Measurements from ENCODE around the gene KAT2B.

KAT2B gene

DNA sequence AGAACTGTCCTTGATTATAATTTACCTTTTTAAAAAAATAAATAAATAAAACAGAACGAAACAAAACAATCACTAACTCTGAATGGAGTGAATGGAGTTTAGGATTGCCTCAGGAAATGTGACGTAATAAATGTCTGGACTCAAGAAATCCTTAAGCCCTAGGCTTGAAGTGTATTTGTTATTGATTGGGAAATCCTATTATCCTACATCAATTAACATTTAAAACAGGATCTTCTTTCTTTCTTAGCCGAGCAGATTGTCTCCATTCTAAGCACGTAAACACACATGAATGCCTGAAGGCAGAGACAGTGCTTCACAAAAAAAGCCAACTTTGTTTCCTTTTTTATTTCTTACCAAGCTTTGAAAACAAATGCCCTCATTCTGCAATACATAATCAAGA lies 33.4 kb downstream of the KAT2B start:
- no peaks in the 10 kb centered on the region for H3K27me3 ChIP-seq (ENCODE audit: control insufficient read depth in 2 of 2, insufficient read depth in 2 of 2, low read length in 2 of 2)
- no peaks in the 10 kb centered on the region for H3K36me3 ChIP-seq (ENCODE audit: control insufficient read depth in 2 of 2, insufficient read depth in 2 of 2, low read length in 2 of 2)
- no peak overlapping the region for H3K4me3 ChIP-seq (ENCODE audit: low read length in 2 of 2)
- no peak overlapping the region for H3K9ac ChIP-seq (ENCODE audit: low read depth in 1 of 2, low read length in 2 of 2)
- H3K4me1 ChIP-seq (ENCODE audit: control insufficient read depth in 2 of 2, insufficient read depth in 2 of 2, low read length in 2 of 2): no peaks in the 10 kb centered on the region
- no peaks in the 10 kb centered on the region for H3K9me3 ChIP-seq (ENCODE audit: control insufficient read depth in 2 of 2, low read length in 2 of 2)
- H3K27ac ChIP-seq (ENCODE audit: low read depth in 2 of 2, low read length in 2 of 2): no peak overlapping the region

DNA sequence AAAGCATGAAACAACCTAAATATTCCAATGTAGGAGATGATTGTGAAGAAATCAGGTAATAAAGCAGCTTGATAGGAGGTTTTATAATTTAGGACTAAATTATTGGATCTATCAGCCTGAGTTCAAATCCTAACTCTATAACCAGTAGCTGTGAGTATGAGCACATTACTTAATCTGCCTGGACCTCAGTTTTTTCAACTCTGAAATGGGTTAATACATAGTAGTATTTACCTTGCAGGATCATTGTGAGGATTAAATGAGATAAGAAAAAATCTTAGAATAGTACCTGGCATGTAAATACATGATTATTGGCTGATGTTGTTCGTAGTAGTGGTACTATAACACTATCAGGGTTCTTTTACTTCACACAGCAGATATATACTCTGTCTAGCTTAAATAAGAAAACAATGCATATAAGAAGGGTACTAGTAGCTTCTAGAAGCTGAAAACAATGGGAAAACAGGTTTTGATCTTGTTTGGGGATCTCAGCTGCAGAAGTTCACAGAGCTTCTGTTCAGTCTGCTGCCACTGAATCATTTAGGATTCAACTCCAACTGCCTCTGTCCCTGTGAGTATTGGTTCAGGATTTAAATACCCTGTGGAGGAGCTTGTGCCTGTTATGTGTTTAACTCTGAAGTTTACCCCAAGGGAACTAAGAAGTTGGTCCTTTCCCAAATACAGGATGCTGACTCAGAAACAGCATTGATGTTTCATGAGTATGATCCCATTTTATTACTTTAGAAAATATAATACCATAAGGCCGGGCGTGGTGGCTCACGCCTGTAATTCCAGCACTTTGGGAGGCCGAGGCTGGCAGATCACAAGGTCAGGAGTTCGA lies 34.2 kb downstream of the KAT2B start:
- Histone ChIP-seq H3K9ac (ENCODE audit: low read depth in 1 of 2, low read length in 2 of 2) (no peak overlapping the region), H3K27ac (ENCODE audit: low read depth in 2 of 2, low read length in 2 of 2) (no peak overlapping the region)

DNA sequence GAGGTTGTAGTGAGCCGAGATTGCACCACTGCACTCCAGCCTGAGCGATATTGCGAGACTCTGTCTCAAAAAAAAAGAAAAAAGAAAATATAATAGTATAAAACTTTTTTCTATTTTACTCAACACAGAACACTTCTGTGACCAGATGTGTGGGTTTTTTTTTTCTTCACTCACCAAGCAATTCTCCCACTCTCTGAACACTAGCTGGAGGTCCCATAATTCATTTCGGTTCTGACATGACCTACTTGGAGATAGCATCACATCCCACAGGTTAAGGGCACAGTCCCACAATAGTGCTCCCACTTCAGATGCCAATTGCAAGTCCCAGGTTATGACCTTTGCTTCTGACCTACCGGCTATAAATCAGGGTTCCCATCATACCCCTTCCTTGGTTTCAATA lies 35.0 kb downstream of the KAT2B start:
- no peak overlapping the region for H3K27ac ChIP-seq (ENCODE audit: low read depth in 2 of 2, low read length in 2 of 2)
- H3K27me3 ChIP-seq (ENCODE audit: control insufficient read depth in 2 of 2, insufficient read depth in 2 of 2, low read length in 2 of 2): no peaks in the 10 kb centered on the region
- H3K36me3 ChIP-seq (ENCODE audit: control insufficient read depth in 2 of 2, insufficient read depth in 2 of 2, low read length in 2 of 2): peaks cover 0 to 2% of the 10 kb centered on the region in 2 donors
- H3K4me1 ChIP-seq (ENCODE audit: control insufficient read depth in 2 of 2, insufficient read depth in 2 of 2, low read length in 2 of 2): no peaks in the 10 kb centered on the region
- no peak overlapping the region for H3K9ac ChIP-seq (ENCODE audit: low read depth in 1 of 2, low read length in 2 of 2)
- no peaks in the 10 kb centered on the region for H3K9me3 ChIP-seq (ENCODE audit: control insufficient read depth in 2 of 2, low read length in 2 of 2)
- H3K4me3 ChIP-seq (ENCODE audit: low read length in 2 of 2): no peak overlapping the region

More for the DNA sequence above, 34.2 kb downstream of the KAT2B start:
- no peaks in the 10 kb centered on the region for H3K4me1 ChIP-seq (ENCODE audit: control insufficient read depth in 2 of 2, insufficient read depth in 2 of 2, low read length in 2 of 2)
- H3K36me3 ChIP-seq (ENCODE audit: control insufficient read depth in 2 of 2, insufficient read depth in 2 of 2, low read length in 2 of 2): no peaks in the 10 kb centered on the region
- H3K4me3 ChIP-seq (ENCODE audit: low read length in 2 of 2): no peak overlapping the region
- H3K9me3 ChIP-seq (ENCODE audit: control insufficient read depth in 2 of 2, low read length in 2 of 2): no peaks in the 10 kb centered on the region
- H3K27me3 ChIP-seq (ENCODE audit: control insufficient read depth in 2 of 2, insufficient read depth in 2 of 2, low read length in 2 of 2): no peaks in the 10 kb centered on the region

DNA sequence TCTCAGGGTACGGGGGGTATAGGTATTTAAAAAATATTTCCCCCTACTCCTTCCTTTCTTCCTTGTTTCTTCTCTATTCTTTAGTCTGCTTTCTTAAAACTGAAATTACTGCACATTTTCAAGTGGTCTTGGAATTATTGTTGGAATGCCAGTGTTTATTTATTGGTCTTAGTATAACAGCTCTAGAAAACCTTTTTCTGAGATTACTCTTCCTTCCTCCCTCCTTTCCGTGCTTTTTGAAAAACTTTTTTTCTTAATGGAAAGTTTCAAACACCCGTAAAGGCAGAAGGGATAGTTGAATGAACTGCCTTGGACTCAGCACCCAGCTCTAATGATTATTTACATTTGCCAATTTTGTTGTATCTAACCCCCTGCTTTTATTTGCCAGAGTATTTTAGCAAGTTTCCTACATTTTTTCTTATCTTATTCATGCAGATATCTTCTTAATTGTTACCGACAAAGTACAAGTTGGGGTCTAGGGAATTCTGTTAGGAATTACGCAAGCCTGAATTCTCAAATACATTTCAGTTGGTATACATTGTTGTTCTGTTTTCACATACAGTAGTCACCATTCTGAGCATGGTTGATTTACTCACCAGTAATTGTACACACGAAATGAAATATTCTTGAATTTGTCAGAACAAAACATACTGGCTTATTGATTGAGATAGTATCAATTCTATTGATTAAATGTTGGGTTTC lies 36.2 kb downstream of the KAT2B start:
- Histone ChIP-seq H3K9ac (ENCODE audit: low read depth in 1 of 2, low read length in 2 of 2) (no peak overlapping the region), H3K4me1 (ENCODE audit: control insufficient read depth in 2 of 2, insufficient read depth in 2 of 2, low read length in 2 of 2) (no peaks in the 10 kb centered on the region), H3K27me3 (ENCODE audit: control insufficient read depth in 2 of 2, insufficient read depth in 2 of 2, low read length in 2 of 2) (no peaks in the 10 kb centered on the region), H3K27ac (ENCODE audit: low read depth in 2 of 2, low read length in 2 of 2) (no peak overlapping the region), H3K9me3 (ENCODE audit: control insufficient read depth in 2 of 2, low read length in 2 of 2) (no peaks in the 10 kb centered on the region), H3K36me3 (ENCODE audit: control insufficient read depth in 2 of 2, insufficient read depth in 2 of 2, low read length in 2 of 2) (peaks cover 0 to 2% of the 10 kb centered on the region in 2 donors), H3K4me3 (ENCODE audit: low read length in 2 of 2) (no peak overlapping the region)

DNA sequence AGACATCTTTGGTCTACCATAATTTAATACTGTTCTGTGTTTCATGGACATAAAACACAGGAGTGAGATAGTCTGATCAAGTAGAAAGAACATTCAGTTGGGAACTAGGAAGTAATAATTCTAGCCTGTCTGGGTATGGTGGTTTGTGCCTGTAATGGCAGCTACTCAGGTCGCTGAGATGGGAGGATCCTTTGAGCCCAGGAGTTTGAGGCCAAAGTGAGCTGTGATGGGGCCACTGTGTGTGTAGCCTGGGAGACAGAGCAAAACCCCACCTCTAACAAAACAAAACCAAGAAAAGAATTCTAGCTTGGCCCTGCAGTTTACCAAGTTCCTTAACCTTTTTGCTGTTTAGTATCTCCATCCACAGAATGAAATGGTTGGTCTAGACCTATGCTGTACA lies 36.8 kb downstream of the KAT2B start:
- Histone ChIP-seq H3K9me3 (ENCODE audit: control insufficient read depth in 2 of 2, low read length in 2 of 2) (no peaks in the 10 kb centered on the region), H3K4me3 (ENCODE audit: low read length in 2 of 2) (no peak overlapping the region), H3K36me3 (ENCODE audit: control insufficient read depth in 2 of 2, insufficient read depth in 2 of 2, low read length in 2 of 2) (peaks cover 0 to 2% of the 10 kb centered on the region in 2 donors), H3K27me3 (ENCODE audit: control insufficient read depth in 2 of 2, insufficient read depth in 2 of 2, low read length in 2 of 2) (no peaks in the 10 kb centered on the region), H3K27ac (ENCODE audit: low read depth in 2 of 2, low read length in 2 of 2) (no peak overlapping the region), H3K4me1 (ENCODE audit: control insufficient read depth in 2 of 2, insufficient read depth in 2 of 2, low read length in 2 of 2) (no peaks in the 10 kb centered on the region), H3K9ac (ENCODE audit: low read depth in 1 of 2, low read length in 2 of 2) (no peak overlapping the region)

DNA sequence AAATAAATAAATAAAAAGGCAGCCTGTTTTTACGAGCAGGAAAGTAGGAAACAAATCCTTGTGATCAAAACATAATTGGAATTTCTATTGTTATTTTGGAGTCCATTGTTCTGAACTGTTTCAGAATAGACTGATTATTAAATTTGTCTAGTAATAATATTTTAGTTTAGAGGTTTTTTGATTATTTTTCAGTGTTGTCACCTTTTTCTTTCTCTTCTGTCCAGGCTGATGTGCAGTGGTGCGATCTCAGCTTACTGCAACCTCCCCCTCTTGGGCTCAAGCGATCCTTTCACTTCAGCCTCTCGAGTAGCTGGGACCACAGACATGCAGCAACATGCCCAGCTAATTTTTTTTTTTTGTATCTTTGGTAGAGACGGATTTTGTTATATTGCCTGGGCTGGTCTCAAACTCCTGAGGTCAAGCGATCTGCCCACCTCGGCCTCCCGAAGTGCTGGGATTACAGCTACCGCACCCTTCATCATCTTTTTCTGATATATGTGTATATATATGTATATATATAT lies 38.0 kb downstream of the KAT2B start:
- H3K9me3 ChIP-seq (ENCODE audit: control insufficient read depth in 2 of 2, low read length in 2 of 2): no peaks in the 10 kb centered on the region
- peaks cover 0 to 2% of the 10 kb centered on the region in 2 donors for H3K36me3 ChIP-seq (ENCODE audit: control insufficient read depth in 2 of 2, insufficient read depth in 2 of 2, low read length in 2 of 2)
- H3K4me3 ChIP-seq (ENCODE audit: low read length in 2 of 2): no peak overlapping the region
- H3K9ac ChIP-seq (ENCODE audit: low read depth in 1 of 2, low read length in 2 of 2): no peak overlapping the region
- no peaks in the 10 kb centered on the region for H3K4me1 ChIP-seq (ENCODE audit: control insufficient read depth in 2 of 2, insufficient read depth in 2 of 2, low read length in 2 of 2)
- no peaks in the 10 kb centered on the region for H3K27me3 ChIP-seq (ENCODE audit: control insufficient read depth in 2 of 2, insufficient read depth in 2 of 2, low read length in 2 of 2)
- no peak overlapping the region for H3K27ac ChIP-seq (ENCODE audit: low read depth in 2 of 2, low read length in 2 of 2)

DNA sequence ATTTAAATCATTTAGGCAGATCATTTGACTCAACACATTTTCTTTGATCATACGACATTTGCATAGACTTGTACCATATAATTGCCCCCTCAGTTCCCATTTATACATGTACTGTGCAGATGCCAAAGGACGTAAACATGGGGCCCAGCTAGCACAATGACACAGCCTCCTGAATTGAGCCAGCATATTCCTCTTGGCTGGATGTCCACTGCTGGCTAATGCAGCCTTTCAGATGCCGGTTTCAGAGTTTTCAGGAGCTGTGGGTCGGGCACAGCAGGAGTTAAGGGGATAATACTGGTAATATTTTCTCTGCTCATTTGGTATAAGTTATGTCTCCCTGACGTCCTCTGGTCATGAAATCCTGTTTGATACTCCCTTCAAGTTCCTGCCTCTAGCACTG lies 39.4 kb downstream of the KAT2B start:
- Histone ChIP-seq H3K9me3 (ENCODE audit: control insufficient read depth in 2 of 2, low read length in 2 of 2) (no peaks in the 10 kb centered on the region), H3K4me3 (ENCODE audit: low read length in 2 of 2) (no peak overlapping the region), H3K4me1 (ENCODE audit: control insufficient read depth in 2 of 2, insufficient read depth in 2 of 2, low read length in 2 of 2) (no peaks in the 10 kb centered on the region), H3K27me3 (ENCODE audit: control insufficient read depth in 2 of 2, insufficient read depth in 2 of 2, low read length in 2 of 2) (no peaks in the 10 kb centered on the region), H3K27ac (ENCODE audit: low read depth in 2 of 2, low read length in 2 of 2) (no peak overlapping the region), H3K9ac (ENCODE audit: low read depth in 1 of 2, low read length in 2 of 2) (no peak overlapping the region), H3K36me3 (ENCODE audit: control insufficient read depth in 2 of 2, insufficient read depth in 2 of 2, low read length in 2 of 2) (peaks cover 0 to 2% of the 10 kb centered on the region in 2 donors)

DNA sequence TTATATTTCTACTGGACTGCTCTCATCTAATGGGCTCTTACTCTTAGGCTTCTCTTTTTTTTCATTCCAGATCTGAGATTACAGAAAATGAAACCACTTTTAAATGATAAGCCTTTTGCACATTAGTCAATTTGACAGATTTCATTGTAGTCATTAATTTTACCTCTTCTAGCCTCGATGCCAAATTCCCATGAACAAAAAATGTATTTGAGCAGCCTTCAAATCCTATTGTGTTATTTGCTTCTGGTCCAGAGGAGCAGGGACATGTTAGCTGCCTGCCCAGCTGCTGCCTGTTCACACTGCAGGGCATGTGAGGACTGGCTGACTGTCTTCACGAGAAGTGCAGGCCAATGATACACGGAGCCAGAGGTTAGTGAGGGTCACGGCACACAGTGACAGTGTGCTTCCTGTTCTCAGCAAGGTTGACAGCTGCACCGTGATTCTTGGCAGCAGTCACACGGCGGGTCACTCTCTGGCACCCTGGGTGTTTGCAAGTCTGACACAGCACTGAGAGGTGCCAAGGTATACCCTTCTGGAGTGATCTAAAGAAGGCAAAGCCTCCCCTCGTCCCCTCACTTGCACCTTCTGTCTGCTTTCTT lies 40.8 kb downstream of the KAT2B start:
- no peaks in the 10 kb centered on the region for H3K4me1 ChIP-seq (ENCODE audit: control insufficient read depth in 2 of 2, insufficient read depth in 2 of 2, low read length in 2 of 2)
- H3K4me3 ChIP-seq (ENCODE audit: low read length in 2 of 2): no peak overlapping the region
- H3K27me3 ChIP-seq (ENCODE audit: control insufficient read depth in 2 of 2, insufficient read depth in 2 of 2, low read length in 2 of 2): no peaks in the 10 kb centered on the region
- H3K9me3 ChIP-seq (ENCODE audit: control insufficient read depth in 2 of 2, low read length in 2 of 2): no peaks in the 10 kb centered on the region
- no peak overlapping the region for H3K27ac ChIP-seq (ENCODE audit: low read depth in 2 of 2, low read length in 2 of 2)
- no peak overlapping the region for H3K9ac ChIP-seq (ENCODE audit: low read depth in 1 of 2, low read length in 2 of 2)
- peaks cover 0 to 2% of the 10 kb centered on the region in 2 donors for H3K36me3 ChIP-seq (ENCODE audit: control insufficient read depth in 2 of 2, insufficient read depth in 2 of 2, low read length in 2 of 2)

DNA sequence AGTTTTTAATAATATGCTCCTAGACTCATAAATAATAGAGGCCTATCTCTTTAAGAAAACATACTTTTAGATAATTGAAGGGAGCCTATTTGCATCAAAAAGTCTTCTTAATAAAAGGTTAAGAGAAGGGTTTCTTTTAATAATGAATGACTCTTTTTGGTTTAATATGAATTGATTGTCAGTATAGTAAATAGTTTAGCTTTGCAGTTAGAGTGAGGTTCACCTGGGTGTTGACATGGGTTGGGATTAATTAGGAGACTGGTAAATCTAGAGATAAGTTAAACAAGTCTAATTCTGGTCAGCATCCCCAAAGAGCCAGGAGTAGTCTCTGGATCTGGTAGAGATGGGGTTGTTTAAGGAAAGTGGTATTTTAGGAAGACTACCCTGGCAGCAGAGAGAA lies 43.0 kb downstream of the KAT2B start:
- Histone ChIP-seq H3K27ac (ENCODE audit: low read depth in 2 of 2, low read length in 2 of 2) (no peak overlapping the region), H3K9ac (ENCODE audit: low read depth in 1 of 2, low read length in 2 of 2) (no peak overlapping the region), H3K27me3 (ENCODE audit: control insufficient read depth in 2 of 2, insufficient read depth in 2 of 2, low read length in 2 of 2) (no peaks in the 10 kb centered on the region), H3K4me3 (ENCODE audit: low read length in 2 of 2) (no peak overlapping the region), H3K9me3 (ENCODE audit: control insufficient read depth in 2 of 2, low read length in 2 of 2) (no peaks in the 10 kb centered on the region), H3K36me3 (ENCODE audit: control insufficient read depth in 2 of 2, insufficient read depth in 2 of 2, low read length in 2 of 2) (peaks cover 0 to 2% of the 10 kb centered on the region in 2 donors), H3K4me1 (ENCODE audit: control insufficient read depth in 2 of 2, insufficient read depth in 2 of 2, low read length in 2 of 2) (no peaks in the 10 kb centered on the region)

DNA sequence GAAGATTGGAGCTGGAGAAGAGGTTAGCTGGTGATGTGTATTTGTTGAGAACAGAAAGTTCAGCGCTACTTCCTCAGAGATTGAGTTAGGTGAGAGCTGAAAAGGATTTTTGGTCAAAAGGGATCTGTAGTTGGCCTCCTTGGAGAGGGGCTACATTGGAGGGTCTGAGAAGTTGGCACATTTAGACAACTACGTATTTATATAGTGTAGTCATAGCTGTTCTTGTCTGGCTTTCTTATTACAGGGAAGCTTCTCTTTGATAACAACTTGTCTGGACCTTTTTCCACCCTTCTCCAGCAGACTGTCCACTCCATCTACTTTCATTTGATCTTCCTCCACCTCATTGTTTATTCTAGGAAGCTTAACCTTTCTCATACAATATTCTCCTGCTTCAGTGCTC lies 43.7 kb downstream of the KAT2B start:
- H3K4me3 ChIP-seq (ENCODE audit: low read length in 2 of 2): no peak overlapping the region
- no peaks in the 10 kb centered on the region for H3K4me1 ChIP-seq (ENCODE audit: control insufficient read depth in 2 of 2, insufficient read depth in 2 of 2, low read length in 2 of 2)

More for the DNA sequence above, 43.7 kb downstream of the KAT2B start:
- no peaks in the 10 kb centered on the region for H3K27me3 ChIP-seq (ENCODE audit: control insufficient read depth in 2 of 2, insufficient read depth in 2 of 2, low read length in 2 of 2)
- H3K36me3 ChIP-seq (ENCODE audit: control insufficient read depth in 2 of 2, insufficient read depth in 2 of 2, low read length in 2 of 2): peaks cover 0 to 2% of the 10 kb centered on the region in 2 donors
- no peak overlapping the region for H3K9ac ChIP-seq (ENCODE audit: low read depth in 1 of 2, low read length in 2 of 2)
- H3K9me3 ChIP-seq (ENCODE audit: control insufficient read depth in 2 of 2, low read length in 2 of 2): no peaks in the 10 kb centered on the region
- H3K27ac ChIP-seq (ENCODE audit: low read depth in 2 of 2, low read length in 2 of 2): no peak overlapping the region

Data from mucosa of rectum (tissue), 2 donors.